ENCODE measurements around the gene PLXNA4.

PLXNA4 gene

DNA sequence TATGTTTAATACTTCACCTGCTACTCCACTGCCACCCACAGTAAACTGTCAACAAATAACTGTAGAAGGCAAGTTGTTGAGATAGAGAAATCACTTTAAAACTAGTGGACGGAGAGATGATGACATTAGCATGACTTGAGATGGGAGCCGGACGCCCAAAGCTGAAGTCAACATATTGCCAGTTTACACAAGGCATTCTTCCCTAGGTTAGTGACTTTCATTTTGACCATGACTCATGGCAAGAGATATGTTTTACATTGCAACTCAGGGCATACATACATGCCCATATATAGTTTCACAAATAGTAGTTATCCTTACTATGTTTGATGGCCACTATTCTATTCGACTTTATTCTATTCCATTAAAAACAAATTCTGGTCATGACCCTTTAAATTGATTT is 296.6 kb downstream of the PLXNA4 start:
- no peaks in the 10 kb centered on the region for H3K27me3 ChIP-seq (ENCODE audit: insufficient read depth, poor library complexity, severe bottlenecking)
- DNase-seq (ENCODE audit: low read depth in 1 of 2, low spot score in 1 of 2), result no peak
- TF ChIP-seq, protein P1, sequence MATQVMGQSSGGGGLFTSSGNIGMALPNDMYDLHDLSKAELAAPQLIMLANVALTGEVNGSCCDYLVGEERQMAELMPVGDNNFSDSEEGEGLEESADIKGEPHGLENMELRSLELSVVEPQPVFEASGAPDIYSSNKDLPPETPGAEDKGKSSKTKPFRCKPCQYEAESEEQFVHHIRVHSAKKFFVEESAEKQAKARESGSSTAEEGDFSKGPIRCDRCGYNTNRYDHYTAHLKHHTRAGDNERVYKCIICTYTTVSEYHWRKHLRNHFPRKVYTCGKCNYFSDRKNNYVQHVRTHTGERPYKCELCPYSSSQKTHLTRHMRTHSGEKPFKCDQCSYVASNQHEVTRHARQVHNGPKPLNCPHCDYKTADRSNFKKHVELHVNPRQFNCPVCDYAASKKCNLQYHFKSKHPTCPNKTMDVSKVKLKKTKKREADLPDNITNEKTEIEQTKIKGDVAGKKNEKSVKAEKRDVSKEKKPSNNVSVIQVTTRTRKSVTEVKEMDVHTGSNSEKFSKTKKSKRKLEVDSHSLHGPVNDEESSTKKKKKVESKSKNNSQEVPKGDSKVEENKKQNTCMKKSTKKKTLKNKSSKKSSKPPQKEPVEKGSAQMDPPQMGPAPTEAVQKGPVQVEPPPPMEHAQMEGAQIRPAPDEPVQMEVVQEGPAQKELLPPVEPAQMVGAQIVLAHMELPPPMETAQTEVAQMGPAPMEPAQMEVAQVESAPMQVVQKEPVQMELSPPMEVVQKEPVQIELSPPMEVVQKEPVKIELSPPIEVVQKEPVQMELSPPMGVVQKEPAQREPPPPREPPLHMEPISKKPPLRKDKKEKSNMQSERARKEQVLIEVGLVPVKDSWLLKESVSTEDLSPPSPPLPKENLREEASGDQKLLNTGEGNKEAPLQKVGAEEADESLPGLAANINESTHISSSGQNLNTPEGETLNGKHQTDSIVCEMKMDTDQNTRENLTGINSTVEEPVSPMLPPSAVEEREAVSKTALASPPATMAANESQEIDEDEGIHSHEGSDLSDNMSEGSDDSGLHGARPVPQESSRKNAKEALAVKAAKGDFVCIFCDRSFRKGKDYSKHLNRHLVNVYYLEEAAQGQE (IDR thresholded peaks at IDR 0.05; ENCODE audit: insufficient replicate concordance, low read depth), result no peak
- TF ChIP-seq SPI1 (IDR thresholded peaks at IDR 0.05; ENCODE audit: borderline replicate concordance, low read depth), result no peak
- TF ChIP-seq, protein P2, sequence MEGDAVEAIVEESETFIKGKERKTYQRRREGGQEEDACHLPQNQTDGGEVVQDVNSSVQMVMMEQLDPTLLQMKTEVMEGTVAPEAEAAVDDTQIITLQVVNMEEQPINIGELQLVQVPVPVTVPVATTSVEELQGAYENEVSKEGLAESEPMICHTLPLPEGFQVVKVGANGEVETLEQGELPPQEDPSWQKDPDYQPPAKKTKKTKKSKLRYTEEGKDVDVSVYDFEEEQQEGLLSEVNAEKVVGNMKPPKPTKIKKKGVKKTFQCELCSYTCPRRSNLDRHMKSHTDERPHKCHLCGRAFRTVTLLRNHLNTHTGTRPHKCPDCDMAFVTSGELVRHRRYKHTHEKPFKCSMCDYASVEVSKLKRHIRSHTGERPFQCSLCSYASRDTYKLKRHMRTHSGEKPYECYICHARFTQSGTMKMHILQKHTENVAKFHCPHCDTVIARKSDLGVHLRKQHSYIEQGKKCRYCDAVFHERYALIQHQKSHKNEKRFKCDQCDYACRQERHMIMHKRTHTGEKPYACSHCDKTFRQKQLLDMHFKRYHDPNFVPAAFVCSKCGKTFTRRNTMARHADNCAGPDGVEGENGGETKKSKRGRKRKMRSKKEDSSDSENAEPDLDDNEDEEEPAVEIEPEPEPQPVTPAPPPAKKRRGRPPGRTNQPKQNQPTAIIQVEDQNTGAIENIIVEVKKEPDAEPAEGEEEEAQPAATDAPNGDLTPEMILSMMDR (IDR thresholded peaks at IDR 0.05; ENCODE audit: insufficient read depth, low read length), result no peak
- no peak for TF ChIP-seq POLR2AphosphoS5 (IDR thresholded peaks at IDR 0.05; ENCODE audit: low read depth)
- no peak for TF ChIP-seq GABPA (IDR thresholded peaks at IDR 0.05; ENCODE audit: low read depth)
- H3K27ac ChIP-seq (replicated peaks), result no peak overlapping the region
- no peak overlapping the region for H3K4me3 ChIP-seq (replicated peaks; ENCODE audit: insufficient read depth, low read length)

DNA sequence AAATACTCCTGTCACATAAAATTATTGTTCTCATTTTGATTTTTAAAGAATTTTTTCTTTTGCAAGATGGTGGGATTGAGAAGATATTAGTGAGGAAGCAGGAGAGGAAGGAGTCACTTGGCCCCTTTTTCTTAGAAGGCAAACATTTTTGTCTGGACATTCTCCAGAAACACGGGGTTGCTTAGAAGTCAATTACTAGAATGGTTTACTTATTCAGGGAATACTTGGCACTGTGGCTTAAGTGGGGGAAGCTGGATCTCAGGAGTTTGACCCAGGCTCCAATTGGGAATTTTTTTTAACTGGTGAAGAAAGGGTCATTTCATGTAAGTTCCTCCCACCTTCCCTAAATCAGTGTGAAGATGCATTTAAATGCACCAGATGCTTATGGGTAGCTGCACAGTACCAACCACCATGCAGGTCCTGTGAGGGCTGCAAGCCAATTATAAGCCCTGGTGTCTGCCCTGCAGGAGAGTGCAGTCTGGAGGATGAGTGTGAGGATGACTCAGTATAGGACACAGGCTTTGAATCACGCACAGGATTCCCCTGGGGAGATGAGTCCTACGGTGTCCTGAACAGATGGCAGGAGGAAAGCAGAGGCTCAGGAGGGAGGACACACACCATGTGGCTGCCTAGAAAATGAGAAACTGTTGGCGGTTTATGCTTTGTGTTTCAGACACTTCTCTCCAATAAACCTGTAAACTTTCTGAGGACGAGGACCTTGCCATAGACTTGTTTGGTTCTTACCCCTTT is 299.1 kb downstream of the PLXNA4 start:
- Histone ChIP-seq H3K27me3 (ENCODE audit: insufficient read depth, poor library complexity, severe bottlenecking) (no peaks in the 10 kb centered on the region), H3K4me3 (replicated peaks; ENCODE audit: insufficient read depth, low read length) (no peak overlapping the region), H3K27ac (replicated peaks) (no peak overlapping the region)
- TF ChIP-seq, protein P2 (IDR thresholded peaks at IDR 0.05; ENCODE audit: insufficient read depth, low read length), result no peak
- TF ChIP-seq GABPA (IDR thresholded peaks at IDR 0.05; ENCODE audit: low read depth), result no peak
- no peak for TF ChIP-seq SPI1 (IDR thresholded peaks at IDR 0.05; ENCODE audit: borderline replicate concordance, low read depth)
- no peak for TF ChIP-seq POLR2AphosphoS5 (IDR thresholded peaks at IDR 0.05; ENCODE audit: low read depth)
- TF ChIP-seq, protein P1 (IDR thresholded peaks at IDR 0.05; ENCODE audit: insufficient replicate concordance, low read depth), result no peak
- no peak for DNase-seq (ENCODE audit: low read depth in 1 of 2, low spot score in 1 of 2)

DNA sequence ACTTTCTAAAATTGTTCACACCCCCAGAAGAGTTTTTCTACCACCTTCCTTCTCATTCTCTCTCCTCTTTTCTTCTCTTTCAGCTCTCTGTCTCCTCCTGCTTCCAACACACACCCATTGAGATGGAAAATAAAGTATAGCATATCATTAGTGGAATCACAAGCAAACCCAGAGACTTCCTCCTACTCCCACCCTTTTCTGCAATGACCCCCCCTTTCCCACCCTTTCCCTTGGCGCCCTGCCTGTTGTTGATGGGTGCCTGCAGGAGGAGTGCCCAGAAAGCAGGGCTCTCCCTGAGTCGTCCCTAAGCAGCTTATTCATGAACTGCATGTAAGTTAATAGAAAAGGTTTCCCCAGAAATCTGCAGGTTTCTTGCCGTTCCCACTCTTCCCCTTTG is 300.0 kb downstream of the PLXNA4 start:
- H3K27me3 ChIP-seq (ENCODE audit: insufficient read depth, poor library complexity, severe bottlenecking), result no peaks in the 10 kb centered on the region
- H3K4me3 ChIP-seq (replicated peaks; ENCODE audit: insufficient read depth, low read length), result no peak overlapping the region
- H3K27ac ChIP-seq (replicated peaks), result no peak overlapping the region
- DNase-seq (ENCODE audit: low read depth in 1 of 2, low spot score in 1 of 2), result no peak
- TF ChIP-seq, protein P2 (IDR thresholded peaks at IDR 0.05; ENCODE audit: insufficient read depth, low read length), result no peak
- TF ChIP-seq SPI1 (IDR thresholded peaks at IDR 0.05; ENCODE audit: borderline replicate concordance, low read depth) (no peak), POLR2AphosphoS5 (IDR thresholded peaks at IDR 0.05; ENCODE audit: low read depth) (no peak)
- TF ChIP-seq, protein P1 (IDR thresholded peaks at IDR 0.05; ENCODE audit: insufficient replicate concordance, low read depth), result no peak
